Endothelial cell of umbilical vein (primary cell): ENCODE results near the gene PRAMEF18.
"Not testable (repeated sequence)": the region's sequence is repeated elsewhere in the genome, so short reads cannot be mapped to it uniquely, and the experiment has no call there.

ENCODE experiments used
- CTCF ChIP-seq, 2 donors: IDR thresholded peaks; 1 replicate in 1 of 2; 2 replicates in 1 of 2; pipeline ENCODE4 v1.5.1; 2011; ENCODE audit warnings: low read length in 2 of 2, mild to moderate bottlenecking in 2 of 2, moderate library complexity in 2 of 2, control low read depth in 1 of 2, inconsistent platforms in 1 of 2, low read depth in 1 of 2; ENCODE audit not compliant: insufficient read depth in 1 of 2; ENCODE audit errors: extremely low read depth in 1 of 2
- EZH2 ChIP-seq: IDR thresholded peaks from 2 replicates; pipeline ENCODE4 v1.6.1; 2012; ENCODE audit warnings: borderline replicate concordance, low read depth, mild to moderate bottlenecking, moderate library complexity, low read length, inconsistent platforms; ENCODE audit not compliant: severe bottlenecking
- FOS ChIP-seq: IDR thresholded peaks from 2 replicates; pipeline ENCODE4 v1.6.1; 2011; ENCODE audit warnings: mild to moderate bottlenecking, low read length, moderate library complexity, borderline replicate concordance; ENCODE audit not compliant: insufficient read depth
- POLR2A ChIP-seq: IDR thresholded peaks from 2 replicates; pipeline ENCODE4 v1.6.1; 2012; ENCODE audit warnings: low read depth, mild to moderate bottlenecking, control low read depth, low read length
- POLR2AphosphoS5 ChIP-seq: IDR thresholded peaks from 2 replicates; pipeline ENCODE4 v1.6.1; 2012; ENCODE audit warnings: low read depth, mild to moderate bottlenecking, control low read depth, low read length, moderate library complexity; ENCODE audit not compliant: insufficient read depth
- TF ChIP-seq, protein P1 (sequence below): IDR thresholded peaks from 2 replicates; pipeline ENCODE4 v1.6.1; 2011; ENCODE audit not compliant: insufficient read depth, insufficient read length

- not testable (repeated sequence) for TF ChIP-seq CTCF (IDR thresholded peaks at IDR 0.05; ENCODE audit: extremely low read depth in 1 of 2, insufficient read depth in 1 of 2, low read depth in 1 of 2, low read length in 2 of 2); POLR2AphosphoS5; POLR2A; EZH2; FOS
- TF ChIP-seq, protein P1, sequence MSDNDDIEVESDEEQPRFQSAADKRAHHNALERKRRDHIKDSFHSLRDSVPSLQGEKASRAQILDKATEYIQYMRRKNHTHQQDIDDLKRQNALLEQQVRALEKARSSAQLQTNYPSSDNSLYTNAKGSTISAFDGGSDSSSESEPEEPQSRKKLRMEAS: not testable (repeated sequence)
Measured at GRCh38 chr1:13265124-13265523, 39.2 kb upstream of the PRAMEF18 start.
